Esophagus squamous epithelium (tissue), 4 donors: Measurements from ENCODE around the gene EIF2A.

ENCODE experiments used
- CTCF ChIP-seq, 6 experiments: fragments of 450-650 bp in 4 of 6; fragments of 200-600 bp in 2 of 6; sonication (generic) in 2 of 6; IDR thresholded peaks; one replicate each; pipeline ENCODE4 v1.5.1; 2016 to 2019; ENCODE audit warnings: antibody characterized with exemption in 6 of 6, mild to moderate bottlenecking in 4 of 6, moderate library complexity in 4 of 6
- POLR2A ChIP-seq, 4 donors: fragments of 450-650 bp; IDR thresholded peaks; one replicate each; pipeline ENCODE4 v1.6.1; 2017; ENCODE audit warnings: antibody characterized with exemption in 4 of 4, mild to moderate bottlenecking in 4 of 4, moderate library complexity in 3 of 4

GRCh38 chr3:150557725-150558124 lies 11.1 kb downstream of the EIF2A start:
- TF ChIP-seq CTCF (IDR thresholded peaks at IDR 0.05) (no peak), POLR2A (IDR thresholded peaks at IDR 0.05) (no peak)
